ENCODE measurements around the gene EPB41L2.

DNA sequence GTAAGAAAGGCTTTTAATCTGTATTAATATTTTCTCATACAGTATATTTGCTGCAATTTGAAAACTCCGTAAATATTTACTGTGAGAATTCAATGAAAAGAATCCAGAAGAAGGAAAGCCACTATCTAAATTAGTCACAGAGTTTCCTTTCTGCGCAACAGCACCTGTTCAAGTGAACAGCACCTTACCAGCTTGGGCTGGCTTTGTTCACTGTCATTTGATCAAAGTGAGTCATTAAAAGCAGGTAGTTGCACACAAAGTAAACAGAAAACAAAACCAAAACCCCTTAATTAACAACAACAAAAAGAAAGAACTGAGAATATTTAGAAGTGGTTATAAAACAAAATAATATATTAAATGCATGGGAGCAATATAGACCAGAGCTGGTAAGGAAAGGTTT lies 223.0 kb downstream of the EPB41L2 start:
- TF ChIP-seq, protein P1, sequence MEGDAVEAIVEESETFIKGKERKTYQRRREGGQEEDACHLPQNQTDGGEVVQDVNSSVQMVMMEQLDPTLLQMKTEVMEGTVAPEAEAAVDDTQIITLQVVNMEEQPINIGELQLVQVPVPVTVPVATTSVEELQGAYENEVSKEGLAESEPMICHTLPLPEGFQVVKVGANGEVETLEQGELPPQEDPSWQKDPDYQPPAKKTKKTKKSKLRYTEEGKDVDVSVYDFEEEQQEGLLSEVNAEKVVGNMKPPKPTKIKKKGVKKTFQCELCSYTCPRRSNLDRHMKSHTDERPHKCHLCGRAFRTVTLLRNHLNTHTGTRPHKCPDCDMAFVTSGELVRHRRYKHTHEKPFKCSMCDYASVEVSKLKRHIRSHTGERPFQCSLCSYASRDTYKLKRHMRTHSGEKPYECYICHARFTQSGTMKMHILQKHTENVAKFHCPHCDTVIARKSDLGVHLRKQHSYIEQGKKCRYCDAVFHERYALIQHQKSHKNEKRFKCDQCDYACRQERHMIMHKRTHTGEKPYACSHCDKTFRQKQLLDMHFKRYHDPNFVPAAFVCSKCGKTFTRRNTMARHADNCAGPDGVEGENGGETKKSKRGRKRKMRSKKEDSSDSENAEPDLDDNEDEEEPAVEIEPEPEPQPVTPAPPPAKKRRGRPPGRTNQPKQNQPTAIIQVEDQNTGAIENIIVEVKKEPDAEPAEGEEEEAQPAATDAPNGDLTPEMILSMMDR (IDR thresholded peaks at IDR 0.05) = no peak
- no peak for TF ChIP-seq ZBTB43 (CRISPR knock-in tag; IDR thresholded peaks at IDR 0.05)
- no peak for TF ChIP-seq ZNF416 (CRISPR knock-in tag; IDR thresholded peaks at IDR 0.05)
- TF ChIP-seq SP1 (CRISPR knock-in tag; conservative IDR thresholded peaks at IDR 0.05) = no peak
- TF ChIP-seq ATF3 (CRISPR knock-in tag; conservative IDR thresholded peaks at IDR 0.05) = no peak
- no peak for TF ChIP-seq MAX (CRISPR knock-in tag; IDR thresholded peaks at IDR 0.05)
- TF ChIP-seq, protein P2, sequence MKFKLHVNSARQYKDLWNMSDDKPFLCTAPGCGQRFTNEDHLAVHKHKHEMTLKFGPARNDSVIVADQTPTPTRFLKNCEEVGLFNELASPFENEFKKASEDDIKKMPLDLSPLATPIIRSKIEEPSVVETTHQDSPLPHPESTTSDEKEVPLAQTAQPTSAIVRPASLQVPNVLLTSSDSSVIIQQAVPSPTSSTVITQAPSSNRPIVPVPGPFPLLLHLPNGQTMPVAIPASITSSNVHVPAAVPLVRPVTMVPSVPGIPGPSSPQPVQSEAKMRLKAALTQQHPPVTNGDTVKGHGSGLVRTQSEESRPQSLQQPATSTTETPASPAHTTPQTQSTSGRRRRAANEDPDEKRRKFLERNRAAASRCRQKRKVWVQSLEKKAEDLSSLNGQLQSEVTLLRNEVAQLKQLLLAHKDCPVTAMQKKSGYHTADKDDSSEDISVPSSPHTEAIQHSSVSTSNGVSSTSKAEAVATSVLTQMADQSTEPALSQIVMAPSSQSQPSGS (CRISPR knock-in tag; IDR thresholded peaks at IDR 0.05; ENCODE audit: borderline replicate concordance, low read depth) = no peak
- no peak for TF ChIP-seq TEAD1 (CRISPR knock-in tag; IDR thresholded peaks at IDR 0.05)
- TF ChIP-seq STAT6 (CRISPR knock-in tag; conservative IDR thresholded peaks at IDR 0.05; ENCODE audit: low read depth) = no peak
- no peak for TF ChIP-seq NR3C1 (CRISPR knock-in tag; conservative IDR thresholded peaks at IDR 0.05; ENCODE audit: low read depth)
